RWPE1 (cell line): ENCODE measurements around the gene MTURN.

Source experiments
- CTCF ChIA-PET: fragments of 350-600 bp; sonication (Branson Sonifier 250); formaldehyde crosslinking; extraction: SDS; loops from one replicate; lab custom pipeline; 2021; lab: Yijun Ruan, JAX
- POLR2A ChIA-PET: fragments of 400-600 bp; formaldehyde crosslinking; extraction: SDS; loops from one replicate; lab custom pipeline; 2020; ENCODE audit warnings: antibody characterized with exemption; ENCODE audit not compliant: low non-redundant PET; lab: Yijun Ruan, JAX
- DNase-seq: peaks from one replicate; pipeline ENCODE4 v3.0.0; 2012; ENCODE audit warnings: low spot score
- H3K27ac ChIP-seq: fragments of 450-650 bp; 2 replicates; pipeline ENCODE4 v1.5.1; 2017
- CTCF ChIP-seq: fragments of 450-650 bp; conservative IDR thresholded peaks from 2 replicates; pipeline ENCODE4 v1.5.1; 2017; ENCODE audit warnings: low read depth, mild to moderate bottlenecking

The MTURN gene

GRCh38 chr7:30178748-30179436 lies 44.1 kb downstream of the MTURN start:
- ChIA-PET CTCF (no interaction called here), POLR2A (no interaction called here)
- TF ChIP-seq CTCF, result no peak
- DNase-seq, result no peak
- no peak overlapping the region for H3K27ac ChIP-seq

- ChIA-PET POLR2A (no interaction called here), CTCF (no interaction called here)
- no peak for DNase-seq
- no peak for TF ChIP-seq CTCF
- no peak overlapping the region for H3K27ac ChIP-seq
Measured at GRCh38 chr7:30180718-30181117, 45.9 kb downstream of the MTURN start.

- ChIA-PET POLR2A (no interaction called here), CTCF (interaction anchor here (0.7 kb wide), 1 partner anchor 39 kb away, joined by 3 read pairs; no protein-coding TSS in a partner anchor)
- no peak for TF ChIP-seq CTCF
- no peak overlapping the region for H3K27ac ChIP-seq
- DNase-seq, result no peak
Measured at GRCh38 chr7:30181211-30181610, 46.4 kb downstream of the MTURN start.

GRCh38 chr7:30181736-30182522 lies 47.1 kb downstream of the MTURN start:
- ChIA-PET CTCF (interaction anchor here (0.5 to 0.7 kb wide), 2 partner anchors 40 to 153 kb away, joined by 3 to 6 read pairs; no protein-coding TSS in a partner anchor), POLR2A (no interaction called here)
- TF ChIP-seq CTCF, result no peak
- DNase-seq, result no peak
- H3K27ac ChIP-seq, result no peak overlapping the region

GRCh38 chr7:30182814-30183213 lies 48.0 kb downstream of the MTURN start:
- CTCF ChIA-PET, result no interaction called here
- no peak for TF ChIP-seq CTCF
- DNase-seq, result no peak
- H3K27ac ChIP-seq, result no peak overlapping the region
- POLR2A ChIA-PET, result no interaction called here

- no peak overlapping the region for H3K27ac ChIP-seq
- DNase-seq, result no peak
- ChIA-PET CTCF (no interaction called here), POLR2A (no interaction called here)
- no peak for TF ChIP-seq CTCF
Measured at GRCh38 chr7:30183749-30184369, 49.1 kb downstream of the MTURN start.
